GM21576 (cell line): ENCODE data around the gene TAF1C.
A peak's percentile ranks its signal among the peaks of the same experiment; 100 is the strongest.
"Not testable (repeated sequence)": the region's sequence is repeated elsewhere in the genome, so short reads cannot be mapped to it uniquely, and the experiment has no call there.

Experiments
- ATAC-seq: cut with Tn5 transposase; IDR thresholded peaks from one replicate; pipeline ENCODE4 v1.9.1; 2021; ENCODE audit warnings: mild to moderate bottlenecking, moderate library complexity; ENCODE audit not compliant: unreplicated experiment

The TAF1C gene

GRCh38 chr16:84186685-84187437, at the start of gene TAF1C:
TSS of gene TAF1C (minus strand) at chr16:84187057. CDS start at chr16:84184988, 2,069 bp downstream.
- ATAC-seq = peak; percentile 87

DNA sequence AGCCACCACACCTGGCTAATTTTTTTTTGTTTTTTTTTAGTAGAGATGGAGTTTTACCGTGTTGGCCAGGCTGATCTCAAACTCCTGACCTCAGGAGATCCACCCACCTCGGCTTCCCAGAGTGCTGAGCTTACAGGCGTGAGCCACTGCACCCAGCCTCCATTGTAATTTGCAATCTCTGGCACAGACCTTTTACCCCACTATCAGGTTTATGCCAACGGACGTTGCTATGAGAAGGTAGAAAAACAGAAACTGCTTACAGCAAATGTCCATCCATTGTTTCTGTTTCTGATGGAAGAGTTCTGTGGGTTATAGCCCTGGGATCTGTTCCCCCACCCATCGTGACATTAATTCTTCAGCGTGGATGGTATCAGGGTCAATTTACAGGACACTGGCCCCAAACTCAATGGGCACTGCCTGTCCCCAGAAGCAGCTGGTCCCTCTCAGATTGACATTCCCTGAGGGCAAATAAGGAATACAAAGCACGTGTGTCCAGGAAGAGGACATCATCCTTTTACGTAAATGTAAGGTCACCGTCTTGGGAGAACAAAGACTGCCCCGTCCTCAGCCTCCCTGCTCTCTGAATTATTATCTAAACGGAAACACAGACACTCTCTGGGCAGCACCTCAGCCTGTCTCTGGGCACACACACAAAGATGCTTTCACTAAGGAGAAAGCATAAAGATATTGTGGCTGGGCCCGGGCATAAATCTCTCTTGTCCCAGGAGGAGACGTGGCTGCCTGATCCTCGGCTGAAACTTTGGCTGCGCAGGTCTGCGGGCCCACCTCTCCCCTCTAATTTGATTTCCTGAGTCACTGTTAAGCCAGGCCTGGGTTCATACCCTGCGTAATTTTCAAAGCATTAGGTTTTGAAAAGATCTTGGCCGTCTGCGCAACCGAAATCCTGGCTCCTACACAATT, 47.7 kb upstream of the TAF1C start:
- ATAC-seq = no peak

DNA sequence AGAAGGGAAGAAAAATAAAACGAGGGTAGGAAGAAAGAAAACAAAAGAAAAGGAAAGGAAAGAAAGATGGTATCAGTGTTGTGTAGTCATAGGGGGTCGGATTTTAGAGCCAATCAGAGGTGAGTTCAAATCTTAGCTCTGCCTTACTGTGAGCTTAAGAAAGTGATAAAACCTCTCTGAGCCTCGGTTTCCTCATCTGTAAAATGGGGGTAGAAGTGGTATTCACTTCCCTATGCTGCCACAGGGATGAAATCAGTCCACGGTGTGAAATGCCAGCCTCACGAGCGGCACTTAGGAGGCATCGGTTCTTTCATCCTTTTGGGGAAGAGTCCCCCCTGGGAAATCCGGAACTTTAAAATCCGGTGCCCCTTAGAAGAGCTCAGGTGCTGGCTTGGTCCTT, 46.9 kb upstream of the TAF1C start:
- ATAC-seq = no peak

GRCh38 chr16:84232969-84233368, 46.1 kb upstream of the TAF1C start:
- no peak for ATAC-seq

GRCh38 chr16:84232060-84232459, 45.2 kb upstream of the TAF1C start:
- ATAC-seq = no peak

DNA sequence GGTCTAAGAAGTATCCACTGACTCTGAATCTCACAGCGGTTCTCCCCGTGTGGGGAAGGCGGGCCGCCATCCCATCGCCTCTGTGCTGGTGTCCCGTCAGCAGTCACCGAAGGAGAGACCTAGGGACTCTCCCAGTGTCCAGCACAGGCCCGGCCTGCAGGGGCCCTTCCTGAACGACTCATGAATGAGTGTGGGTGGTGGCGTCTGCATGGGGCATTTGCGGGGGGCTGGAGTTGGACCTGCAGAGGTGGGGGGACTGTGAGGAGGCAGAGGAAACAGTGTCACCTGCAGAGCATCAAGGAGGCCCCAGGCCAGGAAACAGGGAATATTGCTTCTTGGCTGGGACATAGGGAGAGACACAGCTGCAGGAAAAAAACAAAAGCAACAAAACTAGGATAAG, 42.6 kb upstream of the TAF1C start:
- ATAC-seq = no peak

GRCh38 chr16:84228256-84228838, 41.5 kb upstream of the TAF1C start:
- ATAC-seq = no peak

GRCh38 chr16:84227548-84227947, 40.7 kb upstream of the TAF1C start:
- no peak for ATAC-seq

DNA sequence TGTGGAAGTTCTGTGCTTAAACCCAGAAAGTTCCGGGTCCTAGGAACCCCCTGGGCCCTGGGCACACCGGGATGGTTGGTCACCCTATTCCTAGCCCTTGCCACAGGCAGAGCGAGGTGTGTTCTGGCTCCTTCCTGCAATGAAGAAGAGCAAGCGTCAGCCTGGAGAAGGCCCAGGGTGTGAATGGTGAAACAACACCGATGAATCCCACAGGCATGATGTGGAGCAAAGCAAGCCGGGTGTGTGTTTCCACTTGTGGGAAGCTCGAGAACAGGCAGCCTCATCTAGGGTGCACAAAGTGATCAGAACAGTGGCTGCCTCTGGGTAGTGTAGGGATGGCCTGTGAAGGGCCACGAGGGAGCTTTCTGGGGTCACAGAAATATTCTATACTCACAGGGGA, 39.2 kb upstream of the TAF1C start:
- no peak for ATAC-seq

DNA sequence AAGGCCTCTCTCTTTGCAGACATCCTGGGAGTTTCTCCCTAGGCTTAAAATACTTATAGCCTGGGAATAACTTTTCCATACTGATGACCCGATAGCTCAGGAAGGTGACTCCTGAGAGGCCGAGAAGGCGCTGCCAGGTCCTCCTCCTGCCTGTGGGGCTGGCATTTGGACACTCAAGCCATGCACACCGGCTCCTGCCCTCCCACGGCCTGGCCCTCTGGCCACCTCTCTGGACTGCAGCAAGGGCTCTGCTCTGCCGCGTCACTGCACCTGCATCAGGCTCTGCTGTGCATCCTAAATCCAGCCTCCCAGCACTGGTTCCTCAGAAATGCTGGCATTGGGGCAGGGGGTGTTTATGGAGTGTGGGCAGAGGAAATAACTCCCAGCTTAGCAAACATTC, 38.7 kb upstream of the TAF1C start:
- no peak for ATAC-seq

DNA sequence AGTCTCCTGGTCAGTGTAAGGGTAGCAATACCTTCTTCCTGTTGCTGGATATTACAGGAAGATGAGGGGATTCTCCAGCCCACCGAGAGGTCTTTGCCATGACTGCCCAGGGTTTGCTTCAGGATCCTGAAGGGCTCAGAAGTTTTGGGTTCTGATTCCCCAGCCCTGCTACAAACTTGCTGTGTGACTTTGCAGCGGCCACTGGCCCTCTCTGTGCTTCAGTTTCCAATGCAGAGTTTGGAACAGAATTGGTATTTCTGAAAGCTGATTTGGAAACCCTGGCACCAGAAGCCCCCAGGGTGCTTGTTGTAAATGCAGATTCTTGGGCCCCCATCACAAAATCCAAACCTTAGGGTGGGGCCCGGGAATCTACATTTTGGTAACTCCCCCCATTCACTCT, 38.3 kb upstream of the TAF1C start:
- ATAC-seq = no peak

DNA sequence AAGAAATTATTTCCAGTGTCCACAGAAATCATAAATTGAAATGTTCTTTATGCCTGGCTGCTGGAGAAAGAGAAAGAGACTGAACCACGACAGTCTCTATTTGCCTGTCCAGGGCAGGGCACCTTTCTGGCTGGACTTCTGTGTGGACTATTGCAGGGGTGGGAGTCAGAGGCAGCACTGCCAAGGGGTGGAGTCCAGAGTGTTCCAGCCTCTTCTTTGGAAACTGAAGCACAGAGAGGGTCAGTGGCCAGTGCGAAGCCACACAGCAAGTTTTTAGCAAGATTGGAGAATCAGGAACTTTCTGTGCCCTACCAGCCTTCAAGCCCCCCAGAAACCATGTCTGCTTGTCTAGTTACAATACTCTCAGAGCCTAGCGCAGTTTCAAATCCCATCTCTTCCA, 37.7 kb upstream of the TAF1C start:
- no peak for ATAC-seq

DNA sequence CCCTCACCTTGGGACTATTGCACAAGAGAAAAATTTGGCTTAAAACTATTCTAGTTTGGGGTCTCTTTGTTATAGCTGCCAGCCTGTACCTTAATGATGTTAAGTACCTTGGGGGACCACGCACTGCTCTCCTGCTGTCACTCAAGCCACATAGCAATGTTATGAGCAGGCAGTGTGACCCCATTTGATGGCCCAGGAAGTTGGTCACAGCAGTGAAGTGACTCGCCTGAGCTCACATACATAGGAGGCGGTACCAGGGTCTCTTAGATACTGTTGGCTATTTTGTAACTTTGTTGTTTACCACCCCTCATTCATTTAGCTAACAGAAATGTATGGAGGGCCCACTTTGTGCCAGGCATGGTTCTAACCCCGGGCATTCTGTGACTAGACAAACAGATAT, 36.6 kb upstream of the TAF1C start:
- ATAC-seq = no peak

- ATAC-seq = no peak
Observed at GRCh38 chr16:84220851-84221250, 34.0 kb upstream of the TAF1C start.

DNA sequence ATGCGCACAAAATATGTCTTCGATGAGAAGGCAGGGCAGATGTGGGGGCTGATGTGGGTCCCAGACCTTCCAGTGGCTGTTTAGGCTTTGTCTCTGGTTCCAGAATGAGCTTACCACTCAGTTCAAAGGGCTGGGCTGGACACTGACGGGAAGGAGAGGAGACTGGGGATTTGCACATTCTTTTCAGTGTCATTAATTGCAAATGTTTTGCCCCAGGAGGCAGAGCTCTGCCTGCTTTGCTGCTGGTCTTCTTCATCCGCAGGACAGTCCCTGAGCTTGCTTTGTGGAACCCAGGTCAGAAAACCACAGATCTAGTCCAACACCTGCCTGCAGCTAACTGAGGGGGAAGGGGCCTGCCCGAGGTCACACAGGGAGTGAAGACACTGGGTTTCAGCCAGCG, 32.1 kb upstream of the TAF1C start:
- no peak for ATAC-seq

- no peak for ATAC-seq
Observed at GRCh38 chr16:84218176-84218823, 31.4 kb upstream of the TAF1C start.

DNA sequence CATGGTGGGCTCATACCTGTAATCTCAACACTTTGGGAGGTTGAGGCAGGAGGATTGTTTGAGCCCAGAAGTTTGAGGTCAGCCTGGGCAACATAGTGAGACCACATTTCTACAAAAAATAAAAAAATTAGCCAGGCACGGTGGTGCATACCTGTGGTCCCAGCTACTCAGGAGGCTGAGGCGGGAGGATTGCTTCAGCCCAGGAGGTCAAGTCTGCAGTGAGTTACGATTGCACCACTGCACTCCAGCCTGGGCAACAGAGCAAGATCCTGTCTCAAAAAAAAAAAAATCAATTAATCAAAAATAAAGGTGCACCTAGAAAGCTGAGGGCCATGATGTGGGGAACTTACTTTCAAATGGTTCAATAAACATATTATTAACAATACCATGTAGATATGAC, 29.3 kb upstream of the TAF1C start:
- ATAC-seq = not testable (repeated sequence)

GRCh38 chr16:84215531-84215930, 28.7 kb upstream of the TAF1C start:
- ATAC-seq = no peak

DNA sequence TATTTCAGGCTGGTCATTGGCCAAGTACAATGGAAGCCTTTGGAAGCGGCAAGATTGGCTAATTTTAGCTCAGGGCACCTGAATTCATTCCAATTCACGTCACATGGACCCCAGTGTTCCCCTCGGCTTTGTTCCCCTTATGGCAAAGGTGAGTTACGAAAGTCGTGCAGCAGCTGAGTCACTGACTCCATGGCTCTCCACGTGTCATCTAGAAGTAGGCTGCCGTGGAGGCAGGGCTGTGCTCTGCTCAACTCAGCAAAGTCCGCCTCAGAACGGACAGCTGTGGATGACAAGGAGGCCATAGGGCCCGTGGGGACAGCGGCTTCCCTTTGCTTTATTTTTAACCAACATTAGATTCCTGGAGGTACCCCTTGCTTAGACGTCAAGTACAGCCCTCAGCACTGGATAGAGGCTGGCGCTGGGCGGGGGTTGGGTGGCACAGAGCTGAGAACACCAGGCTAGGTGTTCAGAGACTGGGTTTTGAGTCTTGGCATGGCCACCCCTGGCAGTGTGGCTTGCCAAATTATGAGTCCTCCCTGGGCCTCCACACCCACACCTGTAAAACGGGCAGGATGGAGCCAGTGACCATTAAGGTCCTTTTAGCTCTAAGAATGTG, 27.7 kb upstream of the TAF1C start:
- no peak for ATAC-seq

GRCh38 chr16:84212631-84213030, 25.8 kb upstream of the TAF1C start:
- ATAC-seq = no peak

GRCh38 chr16:84212154-84212553, 25.3 kb upstream of the TAF1C start:
- no peak for ATAC-seq
